PFSK-1 (cell line): ENCODE measurements around the gene PPM1M.

ENCODE experiments used
- FOXP2 ChIP-seq: optimal IDR thresholded peaks from 2 replicates; pipeline ENCODE3; 2011; ENCODE audit warnings: borderline replicate concordance, control low read depth, inconsistent platforms; ENCODE audit not compliant: insufficient read depth; ENCODE audit errors: extremely low read length, extremely low read depth
- POLR2AphosphoS5 ChIP-seq: IDR thresholded peaks from 2 replicates; pipeline ENCODE4 v1.6.1; 2012; ENCODE audit warnings: low read depth, mild to moderate bottlenecking, control low read depth, low read length, moderate library complexity
- SIN3A ChIP-seq: IDR thresholded peaks from 2 replicates; pipeline ENCODE4 v1.6.1; 2012; ENCODE audit warnings: mild to moderate bottlenecking, low read length, moderate library complexity, borderline replicate concordance; ENCODE audit not compliant: insufficient read depth
- TAF1 ChIP-seq: IDR thresholded peaks from 2 replicates; pipeline ENCODE4 v1.6.1; 2012; ENCODE audit warnings: low read length, control low read depth, borderline replicate concordance; ENCODE audit not compliant: insufficient read depth
- TF ChIP-seq, protein P1 (sequence below), 2 experiments: IDR thresholded peaks; 2 replicates each; pipeline versions ENCODE4 v1.6.1 to v1.8.0; 2011 to 2012; ENCODE audit warnings: low read depth in 2 of 2, low read length in 2 of 2, control low read depth in 1 of 2, inconsistent platforms in 1 of 2, mild to moderate bottlenecking in 1 of 2, moderate library complexity in 1 of 2; ENCODE audit not compliant: insufficient read depth in 1 of 2

Gene PPM1M

DNA sequence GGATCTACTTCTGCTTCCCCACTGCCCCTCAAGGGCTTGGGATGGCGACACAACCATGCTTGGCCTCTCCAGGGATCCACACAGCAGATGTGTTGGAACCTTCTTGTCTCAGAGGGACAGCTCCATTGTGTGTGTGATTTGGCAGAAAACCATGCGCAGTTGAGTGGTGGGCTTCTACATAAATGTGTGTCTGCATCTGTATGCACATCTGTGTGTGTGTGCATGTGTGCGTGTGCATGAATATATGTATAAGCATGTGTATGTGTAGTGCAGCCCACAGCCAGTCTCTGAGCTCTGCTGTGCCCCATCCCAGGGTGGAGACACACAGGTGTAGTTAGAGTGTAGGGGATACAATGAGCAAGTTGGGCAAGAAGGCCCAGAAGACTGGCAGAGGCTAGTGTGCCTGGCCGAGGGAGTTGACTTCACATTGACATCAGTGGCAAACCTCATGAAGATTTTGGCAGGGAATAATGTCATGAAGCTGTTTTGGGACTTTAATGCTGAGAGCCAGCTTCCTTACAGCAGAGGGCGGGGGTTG lies 50.2 kb downstream of the PPM1M start:
- no peak for TF ChIP-seq TAF1
- TF ChIP-seq POLR2AphosphoS5: no peak
- TF ChIP-seq, protein P1, sequence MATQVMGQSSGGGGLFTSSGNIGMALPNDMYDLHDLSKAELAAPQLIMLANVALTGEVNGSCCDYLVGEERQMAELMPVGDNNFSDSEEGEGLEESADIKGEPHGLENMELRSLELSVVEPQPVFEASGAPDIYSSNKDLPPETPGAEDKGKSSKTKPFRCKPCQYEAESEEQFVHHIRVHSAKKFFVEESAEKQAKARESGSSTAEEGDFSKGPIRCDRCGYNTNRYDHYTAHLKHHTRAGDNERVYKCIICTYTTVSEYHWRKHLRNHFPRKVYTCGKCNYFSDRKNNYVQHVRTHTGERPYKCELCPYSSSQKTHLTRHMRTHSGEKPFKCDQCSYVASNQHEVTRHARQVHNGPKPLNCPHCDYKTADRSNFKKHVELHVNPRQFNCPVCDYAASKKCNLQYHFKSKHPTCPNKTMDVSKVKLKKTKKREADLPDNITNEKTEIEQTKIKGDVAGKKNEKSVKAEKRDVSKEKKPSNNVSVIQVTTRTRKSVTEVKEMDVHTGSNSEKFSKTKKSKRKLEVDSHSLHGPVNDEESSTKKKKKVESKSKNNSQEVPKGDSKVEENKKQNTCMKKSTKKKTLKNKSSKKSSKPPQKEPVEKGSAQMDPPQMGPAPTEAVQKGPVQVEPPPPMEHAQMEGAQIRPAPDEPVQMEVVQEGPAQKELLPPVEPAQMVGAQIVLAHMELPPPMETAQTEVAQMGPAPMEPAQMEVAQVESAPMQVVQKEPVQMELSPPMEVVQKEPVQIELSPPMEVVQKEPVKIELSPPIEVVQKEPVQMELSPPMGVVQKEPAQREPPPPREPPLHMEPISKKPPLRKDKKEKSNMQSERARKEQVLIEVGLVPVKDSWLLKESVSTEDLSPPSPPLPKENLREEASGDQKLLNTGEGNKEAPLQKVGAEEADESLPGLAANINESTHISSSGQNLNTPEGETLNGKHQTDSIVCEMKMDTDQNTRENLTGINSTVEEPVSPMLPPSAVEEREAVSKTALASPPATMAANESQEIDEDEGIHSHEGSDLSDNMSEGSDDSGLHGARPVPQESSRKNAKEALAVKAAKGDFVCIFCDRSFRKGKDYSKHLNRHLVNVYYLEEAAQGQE (IDR thresholded peaks at IDR 0.05; ENCODE audit: insufficient read depth in 1 of 2, low read depth in 2 of 2, low read length in 2 of 2): no peak
- no peak for TF ChIP-seq FOXP2
- no peak for TF ChIP-seq SIN3A

DNA sequence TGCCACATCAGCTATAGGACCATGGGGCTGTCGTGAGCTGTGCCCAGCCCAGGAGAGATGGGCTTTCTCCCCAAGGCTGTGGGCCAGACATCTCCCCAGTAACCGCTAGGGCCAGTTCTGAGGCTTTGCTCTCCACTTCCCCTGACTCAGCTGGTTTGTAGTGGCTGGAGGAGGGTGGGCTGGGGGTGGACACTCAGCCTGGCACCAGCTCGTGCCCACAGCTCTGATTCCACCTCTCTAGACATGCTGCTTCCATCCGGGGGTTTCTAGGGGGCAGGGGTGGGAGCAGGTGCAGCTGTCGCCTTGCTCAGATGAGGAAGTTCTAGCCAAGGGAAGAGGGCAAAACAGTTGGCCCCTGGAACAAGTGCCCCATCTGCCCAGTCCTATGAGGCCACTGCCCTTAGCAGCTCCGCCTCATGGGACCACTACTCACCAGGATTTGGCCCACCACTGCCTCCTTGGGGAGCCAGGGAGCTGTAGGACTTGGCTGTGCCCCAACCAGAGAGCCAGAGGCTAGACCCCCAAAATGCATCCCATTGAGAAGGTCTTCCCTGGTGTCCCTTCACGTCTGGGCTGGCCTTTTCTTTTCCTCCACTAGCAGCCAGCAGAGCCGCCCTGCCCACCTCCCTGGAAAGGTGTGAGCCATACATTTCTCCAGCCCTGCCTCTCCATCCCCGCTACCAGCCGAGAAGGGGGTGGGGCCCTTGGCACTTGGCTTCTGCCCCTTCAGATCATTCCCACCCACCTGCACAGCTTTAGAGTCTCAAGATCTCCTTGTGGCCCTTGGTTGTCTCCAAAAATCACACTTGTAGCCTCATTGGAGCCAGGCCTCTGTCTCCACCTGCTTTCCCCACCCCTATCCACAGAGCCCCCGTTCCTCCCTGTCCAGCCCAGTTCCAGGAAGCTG lies 51.9 kb downstream of the PPM1M start:
- no peak for TF ChIP-seq POLR2AphosphoS5

DNA sequence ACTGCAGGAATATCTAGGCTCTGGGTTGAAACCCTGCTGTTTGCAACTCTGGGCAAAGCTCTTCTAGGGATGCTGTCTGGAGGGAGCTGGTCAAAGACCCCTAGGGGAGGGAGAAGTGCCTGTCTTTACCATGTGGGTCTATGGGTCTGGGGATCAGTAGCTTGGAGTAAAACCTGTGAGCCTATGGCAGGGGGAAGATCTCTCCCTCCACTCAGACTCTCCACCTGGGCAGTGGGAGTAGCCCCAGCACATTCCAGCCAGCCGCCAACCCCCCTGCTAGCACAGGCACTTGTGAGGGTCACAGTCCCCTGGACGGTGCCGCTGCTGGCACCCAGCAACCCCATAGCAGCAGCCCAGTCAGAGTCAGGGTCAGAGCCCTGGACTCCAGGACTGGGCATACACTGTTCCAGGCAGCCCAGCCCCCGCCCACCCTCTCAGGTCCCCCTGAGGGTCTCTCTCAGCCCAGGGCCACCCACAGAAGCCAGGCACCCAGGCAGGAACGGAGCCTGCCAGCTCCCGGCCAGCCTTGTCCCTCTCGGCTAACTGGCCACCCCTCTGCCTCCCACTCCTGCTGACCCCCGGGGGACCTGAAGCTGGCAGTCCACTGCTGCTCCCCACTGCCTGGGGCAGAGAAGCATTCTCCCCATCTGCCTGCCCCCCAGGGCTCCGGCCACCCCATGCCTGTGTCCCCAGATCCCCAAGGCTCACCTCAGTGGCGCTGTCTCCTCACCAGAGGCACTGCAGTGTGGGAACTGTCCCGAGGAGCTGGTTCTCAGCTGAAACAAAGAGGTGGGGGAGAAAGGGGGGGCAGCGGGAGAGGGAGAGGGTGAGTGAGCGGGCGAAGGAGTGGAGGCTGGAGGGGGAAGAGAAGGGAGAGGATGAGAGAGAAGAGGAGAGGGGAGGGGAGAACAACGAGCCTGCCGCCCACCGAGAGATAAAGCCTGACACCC lies 52.9 kb downstream of the PPM1M start:
- TF ChIP-seq, protein P1 (IDR thresholded peaks at IDR 0.05; ENCODE audit: insufficient read depth in 1 of 2, low read depth in 2 of 2, low read length in 2 of 2): no peak
- TF ChIP-seq TAF1: no peak
- no peak for TF ChIP-seq POLR2AphosphoS5
- TF ChIP-seq SIN3A: no peak

DNA sequence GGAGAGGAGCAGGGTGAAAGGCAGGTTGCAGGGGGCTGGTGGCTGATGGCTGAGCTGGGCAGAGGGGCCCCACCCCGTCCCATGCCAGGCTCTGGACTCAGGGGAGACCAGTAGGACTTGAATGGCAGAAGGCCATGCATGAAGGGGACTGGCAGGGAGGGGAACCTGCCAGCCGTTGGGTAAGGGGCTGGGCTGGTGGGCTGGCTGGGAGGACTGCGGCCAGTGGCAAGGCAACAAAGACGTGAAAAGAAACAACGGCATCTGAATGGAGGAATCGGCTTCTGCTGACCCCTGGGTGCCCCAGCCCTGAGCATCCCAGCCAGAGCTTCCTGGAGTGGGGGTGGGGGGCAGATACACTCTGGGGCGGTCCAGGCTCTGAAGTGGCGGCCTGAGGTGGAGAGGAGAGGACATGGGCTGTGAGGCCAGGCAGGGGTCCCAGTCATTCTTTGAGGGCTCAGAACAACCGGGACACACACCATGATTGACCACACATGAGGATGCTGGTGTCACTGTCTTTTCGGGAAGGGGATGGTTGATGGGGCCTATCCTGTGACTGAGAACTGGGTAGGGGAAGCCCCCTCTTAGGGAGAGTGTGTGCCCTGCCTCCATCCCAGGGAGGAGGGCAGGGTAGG lies 53.8 kb downstream of the PPM1M start:
- TF ChIP-seq, protein P1 (IDR thresholded peaks at IDR 0.05; ENCODE audit: insufficient read depth in 1 of 2, low read depth in 2 of 2, low read length in 2 of 2): no peak
